HEK293 (cell line): ENCODE results near the gene FRMD5.

Source experiments
- CTCF ChIA-PET: fragments of 350-600 bp; formaldehyde crosslinking; extraction: SDS; loops from one replicate; lab custom pipeline; 2021; ENCODE audit warnings: antibody characterized with exemption; lab: Yijun Ruan, JAX
- POLR2A ChIA-PET: fragments of 300-600 bp; formaldehyde crosslinking; extraction: SDS; loops from one replicate; lab custom pipeline; 2020; ENCODE audit warnings: antibody characterized with exemption, inconsistent platforms; lab: Yijun Ruan, JAX
- H3K27ac ChIP-seq: fragments of 200-500 bp; sonication (Bioruptor generic); 2 replicates; pipeline ENCODE4 v1.5.1; 2014; ENCODE audit warnings: low read depth, low read length, control low read depth, inconsistent platforms; ENCODE audit errors: extremely low read depth
- H3K36me3 ChIP-seq, 2 experiments: fragments of 200-500 bp in 1 of 2; sonication (Bioruptor generic) in 1 of 2; 1 replicate in 1 of 2; 2 replicates in 1 of 2; pipeline ENCODE4 v1.5.1; 2014 to 2017; ENCODE audit warnings: inconsistent platforms in 2 of 2, low read length in 2 of 2; ENCODE audit not compliant: control insufficient read depth in 2 of 2, insufficient read depth in 1 of 2
- H3K4me1 ChIP-seq: fragments of 200-500 bp; sonication (Bioruptor generic); 2 replicates; pipeline ENCODE4 v1.5.1; 2014; ENCODE audit warnings: mild to moderate bottlenecking, low read length, inconsistent platforms; ENCODE audit not compliant: control insufficient read depth, insufficient read depth
- H3K4me3 ChIP-seq: 2 replicates; pipeline ENCODE4 v1.5.1; 2011; ENCODE audit warnings: low read depth, mild to moderate bottlenecking, control low read depth, low read length, moderate library complexity
- H3K9me3 ChIP-seq: fragments of 200-500 bp; sonication (Bioruptor generic); 2 replicates; pipeline ENCODE4 v1.5.1; 2014; ENCODE audit warnings: low read depth, low read length, inconsistent platforms; ENCODE audit not compliant: control insufficient read depth, insufficient read depth
- MYNN ChIP-seq: fragments of 450-650 bp; formaldehyde crosslinking; IDR thresholded peaks from 2 replicates; pipeline ENCODE4 v1.5.1; 2016; ENCODE audit warnings: missing biosample characterization, missing genetic modification characterization, borderline replicate concordance
- PRDM1 ChIP-seq: fragments of 450-650 bp; formaldehyde crosslinking; IDR thresholded peaks from 2 replicates; pipeline ENCODE4; 2016; ENCODE audit warnings: missing biosample characterization, missing genetic modification characterization
- SALL2 ChIP-seq: fragments of 450-650 bp; formaldehyde crosslinking; IDR thresholded peaks from 2 replicates; pipeline ENCODE4 v1.5.0; 2017; ENCODE audit warnings: missing biosample characterization, mild to moderate bottlenecking, missing genetic modification characterization, borderline replicate concordance
- SP3 ChIP-seq: fragments of 450-650 bp; formaldehyde crosslinking; IDR thresholded peaks from 2 replicates; pipeline ENCODE4 v1.5.1; 2016; ENCODE audit warnings: missing biosample characterization, missing genetic modification characterization
- ZNF140 ChIP-seq: fragments of 450-650 bp; formaldehyde crosslinking; IDR thresholded peaks from 2 replicates; pipeline ENCODE4 v1.5.1; 2016; ENCODE audit warnings: missing biosample characterization, missing genetic modification characterization
- ZNF174 ChIP-seq: fragments of 450-650 bp; formaldehyde crosslinking; IDR thresholded peaks from 2 replicates; pipeline ENCODE4 v1.5.0; 2017; ENCODE audit warnings: missing biosample characterization, mild to moderate bottlenecking, missing genetic modification characterization
- ZNF175 ChIP-seq: fragments of 450-650 bp; formaldehyde crosslinking; IDR thresholded peaks from 2 replicates; pipeline ENCODE4 v1.5.1; 2016; ENCODE audit warnings: missing biosample characterization, missing genetic modification characterization
- ZNF2 ChIP-seq: fragments of 450-650 bp; formaldehyde crosslinking; IDR thresholded peaks from 2 replicates; pipeline ENCODE4 v1.5.1; 2016; ENCODE audit warnings: missing biosample characterization, missing genetic modification characterization
- ZNF214 ChIP-seq: fragments of 450-650 bp; formaldehyde crosslinking; IDR thresholded peaks from 2 replicates; pipeline ENCODE4 v1.5.1; 2017; ENCODE audit warnings: missing biosample characterization, mild to moderate bottlenecking, missing genetic modification characterization, borderline replicate concordance
- ZNF510 ChIP-seq: fragments of 450-650 bp; formaldehyde crosslinking; IDR thresholded peaks from 2 replicates; pipeline ENCODE4 v1.5.1; 2018; ENCODE audit warnings: mild to moderate bottlenecking, missing genetic modification characterization, missing biosample characterization; ENCODE audit not compliant: insufficient replicate concordance
- ZNF549 ChIP-seq: fragments of 450-650 bp; IDR thresholded peaks from 2 replicates; pipeline ENCODE4 v1.5.1; 2018; ENCODE audit warnings: missing biosample characterization, missing genetic modification characterization, mild to moderate bottlenecking, inconsistent platforms, moderate library complexity
- ZNF585B ChIP-seq: fragments of 450-650 bp; formaldehyde crosslinking; IDR thresholded peaks from 2 replicates; pipeline ENCODE4 v1.5.1; 2016; ENCODE audit warnings: missing biosample characterization, missing genetic modification characterization
- ZNF654 ChIP-seq: fragments of 450-650 bp; formaldehyde crosslinking; IDR thresholded peaks from 2 replicates; pipeline ENCODE4 v1.5.1; 2016; ENCODE audit warnings: low read depth, missing biosample characterization, missing genetic modification characterization
- ZNF664 ChIP-seq: fragments of 450-650 bp; formaldehyde crosslinking; IDR thresholded peaks from 2 replicates; pipeline ENCODE4 v1.5.1; 2016; ENCODE audit warnings: missing biosample characterization, missing genetic modification characterization
- ZNF785 ChIP-seq: fragments of 450-650 bp; formaldehyde crosslinking; IDR thresholded peaks from 2 replicates; pipeline ENCODE4 v1.5.1; 2016; ENCODE audit warnings: missing biosample characterization, missing genetic modification characterization
- ZNF792 ChIP-seq: fragments of 450-650 bp; formaldehyde crosslinking; IDR thresholded peaks from 2 replicates; pipeline ENCODE4 v1.5.1; 2016; ENCODE audit warnings: missing biosample characterization, missing genetic modification characterization
- TF ChIP-seq, protein P1 (sequence below): IDR thresholded peaks from 2 replicates; pipeline ENCODE4 v1.6.1; 2011; ENCODE audit warnings: mild to moderate bottlenecking, low read depth, low read length, borderline replicate concordance
- TF ChIP-seq, protein P2 (sequence below): fragments of 450-650 bp; formaldehyde crosslinking; IDR thresholded peaks from 2 replicates; pipeline ENCODE4 v1.5.1; 2017; ENCODE audit warnings: missing biosample characterization, missing genetic modification characterization
- TF ChIP-seq, protein P3 (sequence below): fragments of 450-650 bp; formaldehyde crosslinking; IDR thresholded peaks from 2 replicates; pipeline ENCODE4 v1.5.1; 2016; ENCODE audit warnings: missing biosample characterization, missing genetic modification characterization
- TF ChIP-seq, protein P4 (sequence below): fragments of 450-650 bp; formaldehyde crosslinking; IDR thresholded peaks from 2 replicates; pipeline ENCODE4 v1.5.1; 2017; ENCODE audit warnings: missing biosample characterization, missing genetic modification characterization
- TF ChIP-seq, protein P5 (sequence below): fragments of 450-650 bp; formaldehyde crosslinking; IDR thresholded peaks from 2 replicates; pipeline ENCODE4 v1.5.1; 2016; ENCODE audit warnings: missing biosample characterization, missing genetic modification characterization

FRMD5 gene

DNA sequence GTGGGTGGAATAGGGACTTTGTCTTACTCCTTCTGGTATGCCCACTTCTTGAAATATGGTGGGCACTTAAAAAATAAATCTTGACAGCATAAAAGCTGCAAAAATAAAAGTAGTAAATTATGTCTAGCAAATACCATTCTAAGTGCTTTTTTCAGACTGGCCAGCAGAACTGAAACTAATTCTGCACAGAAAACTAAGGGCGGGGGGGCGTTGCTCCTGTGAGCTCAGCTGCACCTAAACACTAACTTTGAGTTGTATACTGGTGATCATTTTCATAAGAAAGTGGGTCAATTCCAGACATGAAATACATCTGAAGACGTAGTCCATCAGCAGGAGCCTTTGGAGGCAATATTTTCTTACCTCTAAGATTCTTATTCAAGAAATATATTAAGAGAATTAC, 253.5 kb downstream of the FRMD5 start (continued):
- TF ChIP-seq, protein P1, sequence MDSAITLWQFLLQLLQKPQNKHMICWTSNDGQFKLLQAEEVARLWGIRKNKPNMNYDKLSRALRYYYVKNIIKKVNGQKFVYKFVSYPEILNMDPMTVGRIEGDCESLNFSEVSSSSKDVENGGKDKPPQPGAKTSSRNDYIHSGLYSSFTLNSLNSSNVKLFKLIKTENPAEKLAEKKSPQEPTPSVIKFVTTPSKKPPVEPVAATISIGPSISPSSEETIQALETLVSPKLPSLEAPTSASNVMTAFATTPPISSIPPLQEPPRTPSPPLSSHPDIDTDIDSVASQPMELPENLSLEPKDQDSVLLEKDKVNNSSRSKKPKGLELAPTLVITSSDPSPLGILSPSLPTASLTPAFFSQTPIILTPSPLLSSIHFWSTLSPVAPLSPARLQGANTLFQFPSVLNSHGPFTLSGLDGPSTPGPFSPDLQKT: no peak
- TF ChIP-seq ZNF2: no peak
- TF ChIP-seq ZNF174: no peak

DNA sequence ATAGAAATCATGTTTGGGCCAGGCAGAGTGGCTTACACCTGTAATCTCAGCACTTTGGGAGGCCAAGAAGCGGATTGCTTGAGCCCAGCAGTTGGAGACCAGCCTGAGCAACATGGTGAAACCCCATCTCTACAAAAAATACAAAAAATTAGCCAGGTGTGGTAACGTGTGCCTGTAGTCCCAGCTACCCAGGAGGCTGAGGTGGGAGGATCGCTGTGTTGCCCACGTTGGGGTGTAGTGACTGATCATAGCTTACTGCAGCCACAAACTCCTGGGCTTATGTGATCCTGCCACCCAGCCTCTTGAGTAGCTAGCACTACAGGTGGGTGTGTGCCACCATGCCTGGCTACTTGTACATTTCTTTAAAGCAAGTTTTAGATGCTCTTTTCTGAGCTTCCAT, 254.0 kb downstream of the FRMD5 start:
- POLR2A ChIA-PET: no interaction called here
- CTCF ChIA-PET: interaction anchor here (0.7 to 1.1 kb wide), 3 partner anchors 11 to 172 kb away, joined by 3 read pairs; no protein-coding TSS in a partner anchor

DNA sequence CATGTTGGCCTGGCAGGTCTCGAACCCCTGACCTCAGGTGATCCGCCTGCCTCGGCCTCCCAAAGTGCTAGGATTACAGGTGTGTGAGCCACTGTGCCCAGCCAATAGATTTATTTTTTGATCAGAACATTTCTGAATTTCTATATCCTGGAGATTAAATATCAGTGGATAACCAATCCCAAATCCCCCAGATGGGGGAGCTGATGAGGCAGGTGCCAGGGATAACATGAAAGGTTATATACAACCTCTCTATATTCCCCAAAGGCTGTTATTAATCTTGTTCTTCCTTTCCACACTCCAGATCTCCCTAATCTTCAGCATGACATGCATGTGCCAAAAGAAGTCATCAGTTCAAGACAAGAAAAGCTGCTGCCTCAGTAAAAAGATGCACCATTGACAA, 256.0 kb downstream of the FRMD5 start:
- ChIA-PET POLR2A (interaction anchor here (0.6 kb wide), 1 partner anchor 178 kb away, joined by 4 read pairs; no protein-coding TSS in a partner anchor), CTCF (interaction anchor here (0.6 to 1.8 kb wide), 11 partner anchors 9 to 562 kb away, joined by 3 to 8 read pairs (median 4); no protein-coding TSS in a partner anchor)
- no peaks in the 10 kb centered on the region for H3K9me3 ChIP-seq
- no peaks in the 10 kb centered on the region for H3K36me3 ChIP-seq
- no peak overlapping the region for H3K27ac ChIP-seq
- peak; percentile 22 for TF ChIP-seq ZNF654 (tag by site-specific recombination)
- no peak for TF ChIP-seq ZNF175 (tag by site-specific recombination)
- no peak for TF ChIP-seq SALL2 (tag by site-specific recombination)
- TF ChIP-seq, protein P2, sequence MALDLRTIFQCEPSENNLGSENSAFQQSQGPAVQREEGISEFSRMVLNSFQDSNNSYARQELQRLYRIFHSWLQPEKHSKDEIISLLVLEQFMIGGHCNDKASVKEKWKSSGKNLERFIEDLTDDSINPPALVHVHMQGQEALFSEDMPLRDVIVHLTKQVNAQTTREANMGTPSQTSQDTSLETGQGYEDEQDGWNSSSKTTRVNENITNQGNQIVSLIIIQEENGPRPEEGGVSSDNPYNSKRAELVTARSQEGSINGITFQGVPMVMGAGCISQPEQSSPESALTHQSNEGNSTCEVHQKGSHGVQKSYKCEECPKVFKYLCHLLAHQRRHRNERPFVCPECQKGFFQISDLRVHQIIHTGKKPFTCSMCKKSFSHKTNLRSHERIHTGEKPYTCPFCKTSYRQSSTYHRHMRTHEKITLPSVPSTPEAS: no peak
- no peak for TF ChIP-seq SP3 (tag by site-specific recombination)
- no peak for TF ChIP-seq ZNF785
- TF ChIP-seq ZNF140 (tag by site-specific recombination): no peak
- H3K4me1 ChIP-seq: no peaks in the 10 kb centered on the region
- no peak overlapping the region for H3K4me3 ChIP-seq

More for the DNA sequence above, 254.0 kb downstream of the FRMD5 start:
- no peaks in the 10 kb centered on the region for H3K36me3 ChIP-seq
- no peaks in the 10 kb centered on the region for H3K9me3 ChIP-seq
- no peak overlapping the region for H3K4me3 ChIP-seq
- TF ChIP-seq, protein P3, sequence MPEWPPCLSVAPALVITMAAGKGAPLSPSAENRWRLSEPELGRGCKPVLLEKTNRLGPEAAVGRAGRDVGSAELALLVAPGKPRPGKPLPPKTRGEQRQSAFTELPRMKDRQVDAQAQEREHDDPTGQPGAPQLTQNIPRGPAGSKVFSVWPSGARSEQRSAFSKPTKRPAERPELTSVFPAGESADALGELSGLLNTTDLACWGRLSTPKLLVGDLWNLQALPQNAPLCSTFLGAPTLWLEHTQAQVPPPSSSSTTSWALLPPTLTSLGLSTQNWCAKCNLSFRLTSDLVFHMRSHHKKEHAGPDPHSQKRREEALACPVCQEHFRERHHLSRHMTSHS (tag by site-specific recombination): no peak
- TF ChIP-seq ZNF585B (tag by site-specific recombination) (no peak), ZNF792 (no peak)
- no peak overlapping the region for H3K27ac ChIP-seq
- H3K4me1 ChIP-seq: no peaks in the 10 kb centered on the region

DNA sequence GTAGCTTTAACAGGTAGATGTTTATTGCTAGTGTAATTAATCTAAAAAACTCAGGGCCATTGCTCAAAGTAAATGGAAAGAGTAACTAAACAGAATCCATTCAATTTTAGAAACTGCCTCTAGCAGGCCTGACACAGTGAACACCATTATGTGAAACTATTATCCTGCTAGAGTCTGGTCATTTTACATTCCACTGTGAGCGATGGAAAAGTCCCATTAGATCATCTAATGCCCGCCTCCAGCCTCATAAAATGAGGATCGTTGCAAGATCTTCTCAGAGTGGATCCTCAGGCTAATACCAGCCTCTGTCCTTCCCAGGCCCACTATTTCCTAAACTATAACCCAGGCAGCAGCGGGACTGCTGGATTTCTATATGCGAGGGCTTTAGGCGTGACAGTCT, 260.6 kb downstream of the FRMD5 start:
- Histone ChIP-seq H3K4me3 (no peak overlapping the region), H3K36me3 (no peaks in the 10 kb centered on the region), H3K27ac (no peak overlapping the region), H3K9me3 (no peaks in the 10 kb centered on the region), H3K4me1 (peaks cover 11% of the 10 kb centered on the region; the same call in 1 of the 2 replicates)
- CTCF ChIA-PET: interaction anchor here (0.6 to 1.6 kb wide), 3 partner anchors 14 to 303 kb away, joined by 3 to 9 read pairs (median 3); no protein-coding TSS in a partner anchor
- POLR2A ChIA-PET: no interaction called here
- TF ChIP-seq MYNN (tag by site-specific recombination) (no peak), ZNF664 (tag by site-specific recombination) (no peak), ZNF214 (no peak), ZNF510 (tag by site-specific recombination) (no peak), ZNF549 (tag by site-specific recombination) (no peak), PRDM1 (tag by site-specific recombination) (no peak)
- TF ChIP-seq, protein P4, sequence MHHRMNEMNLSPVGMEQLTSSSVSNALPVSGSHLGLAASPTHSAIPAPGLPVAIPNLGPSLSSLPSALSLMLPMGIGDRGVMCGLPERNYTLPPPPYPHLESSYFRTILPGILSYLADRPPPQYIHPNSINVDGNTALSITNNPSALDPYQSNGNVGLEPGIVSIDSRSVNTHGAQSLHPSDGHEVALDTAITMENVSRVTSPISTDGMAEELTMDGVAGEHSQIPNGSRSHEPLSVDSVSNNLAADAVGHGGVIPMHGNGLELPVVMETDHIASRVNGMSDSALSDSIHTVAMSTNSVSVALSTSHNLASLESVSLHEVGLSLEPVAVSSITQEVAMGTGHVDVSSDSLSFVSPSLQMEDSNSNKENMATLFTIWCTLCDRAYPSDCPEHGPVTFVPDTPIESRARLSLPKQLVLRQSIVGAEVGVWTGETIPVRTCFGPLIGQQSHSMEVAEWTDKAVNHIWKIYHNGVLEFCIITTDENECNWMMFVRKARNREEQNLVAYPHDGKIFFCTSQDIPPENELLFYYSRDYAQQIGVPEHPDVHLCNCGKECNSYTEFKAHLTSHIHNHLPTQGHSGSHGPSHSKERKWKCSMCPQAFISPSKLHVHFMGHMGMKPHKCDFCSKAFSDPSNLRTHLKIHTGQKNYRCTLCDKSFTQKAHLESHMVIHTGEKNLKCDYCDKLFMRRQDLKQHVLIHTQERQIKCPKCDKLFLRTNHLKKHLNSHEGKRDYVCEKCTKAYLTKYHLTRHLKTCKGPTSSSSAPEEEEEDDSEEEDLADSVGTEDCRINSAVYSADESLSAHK: peak; percentile 97
- TF ChIP-seq, protein P5, sequence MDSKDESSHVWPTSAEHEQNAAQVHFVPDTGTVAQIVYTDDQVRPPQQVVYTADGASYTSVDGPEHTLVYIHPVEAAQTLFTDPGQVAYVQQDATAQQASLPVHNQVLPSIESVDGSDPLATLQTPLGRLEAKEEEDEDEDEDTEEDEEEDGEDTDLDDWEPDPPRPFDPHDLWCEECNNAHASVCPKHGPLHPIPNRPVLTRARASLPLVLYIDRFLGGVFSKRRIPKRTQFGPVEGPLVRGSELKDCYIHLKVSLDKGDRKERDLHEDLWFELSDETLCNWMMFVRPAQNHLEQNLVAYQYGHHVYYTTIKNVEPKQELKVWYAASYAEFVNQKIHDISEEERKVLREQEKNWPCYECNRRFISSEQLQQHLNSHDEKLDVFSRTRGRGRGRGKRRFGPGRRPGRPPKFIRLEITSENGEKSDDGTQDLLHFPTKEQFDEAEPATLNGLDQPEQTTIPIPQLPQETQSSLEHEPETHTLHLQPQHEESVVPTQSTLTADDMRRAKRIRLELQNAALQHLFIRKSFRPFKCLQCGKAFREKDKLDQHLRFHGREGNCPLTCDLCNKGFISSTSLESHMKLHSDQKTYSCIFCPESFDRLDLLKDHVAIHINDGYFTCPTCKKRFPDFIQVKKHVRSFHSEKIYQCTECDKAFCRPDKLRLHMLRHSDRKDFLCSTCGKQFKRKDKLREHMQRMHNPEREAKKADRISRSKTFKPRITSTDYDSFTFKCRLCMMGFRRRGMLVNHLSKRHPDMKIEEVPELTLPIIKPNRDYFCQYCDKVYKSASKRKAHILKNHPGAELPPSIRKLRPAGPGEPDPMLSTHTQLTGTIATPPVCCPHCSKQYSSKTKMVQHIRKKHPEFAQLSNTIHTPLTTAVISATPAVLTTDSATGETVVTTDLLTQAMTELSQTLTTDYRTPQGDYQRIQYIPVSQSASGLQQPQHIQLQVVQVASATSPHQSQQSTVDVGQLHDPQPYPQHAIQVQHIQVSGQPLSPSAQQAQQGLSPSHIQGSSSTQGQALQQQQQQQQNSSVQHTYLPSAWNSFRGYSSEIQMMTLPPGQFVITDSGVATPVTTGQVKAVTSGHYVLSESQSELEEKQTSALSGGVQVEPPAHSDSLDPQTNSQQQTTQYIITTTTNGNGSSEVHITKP (tag by site-specific recombination): 0 out of 2 replicates have a peak, but pooled peaks have one; percentile 17
